ENCODE results near the gene THADA.

The THADA gene

DNA sequence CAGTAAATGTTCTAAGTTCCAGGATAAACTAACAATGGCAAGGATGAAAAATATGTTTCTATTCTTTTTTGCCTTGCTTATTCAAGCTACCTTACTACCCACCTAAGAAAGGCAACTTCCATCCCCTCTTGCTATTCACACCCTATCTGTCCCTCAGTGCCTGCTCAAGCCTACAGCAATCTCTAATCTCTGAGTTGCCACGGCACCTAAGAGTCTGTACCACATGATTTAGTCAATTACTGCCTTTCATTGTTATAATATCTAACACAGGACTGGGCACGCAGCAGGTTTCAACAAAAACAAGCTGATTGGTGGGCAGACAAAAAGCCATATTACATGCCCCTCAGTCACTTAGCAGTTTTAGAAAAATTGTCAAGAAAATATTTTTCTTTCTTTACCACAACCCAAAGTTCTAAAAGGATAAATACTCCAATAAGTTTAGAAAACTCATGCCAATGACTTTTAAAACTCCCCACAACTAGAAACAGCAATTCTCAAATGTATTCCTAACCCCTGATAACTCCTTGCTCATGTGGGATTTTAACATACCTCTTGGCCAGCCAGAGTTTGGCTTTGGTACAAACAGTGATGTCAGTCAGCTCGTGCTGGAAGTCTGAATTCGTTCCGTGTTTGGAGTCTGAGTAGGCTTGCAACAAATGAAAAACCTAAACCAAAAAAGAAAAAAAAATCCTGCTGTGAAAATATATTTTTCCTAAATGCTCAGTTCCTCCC, 252.1 kb downstream of the THADA start:
- DNase-seq = peak; percentile 34 to 60

DNA sequence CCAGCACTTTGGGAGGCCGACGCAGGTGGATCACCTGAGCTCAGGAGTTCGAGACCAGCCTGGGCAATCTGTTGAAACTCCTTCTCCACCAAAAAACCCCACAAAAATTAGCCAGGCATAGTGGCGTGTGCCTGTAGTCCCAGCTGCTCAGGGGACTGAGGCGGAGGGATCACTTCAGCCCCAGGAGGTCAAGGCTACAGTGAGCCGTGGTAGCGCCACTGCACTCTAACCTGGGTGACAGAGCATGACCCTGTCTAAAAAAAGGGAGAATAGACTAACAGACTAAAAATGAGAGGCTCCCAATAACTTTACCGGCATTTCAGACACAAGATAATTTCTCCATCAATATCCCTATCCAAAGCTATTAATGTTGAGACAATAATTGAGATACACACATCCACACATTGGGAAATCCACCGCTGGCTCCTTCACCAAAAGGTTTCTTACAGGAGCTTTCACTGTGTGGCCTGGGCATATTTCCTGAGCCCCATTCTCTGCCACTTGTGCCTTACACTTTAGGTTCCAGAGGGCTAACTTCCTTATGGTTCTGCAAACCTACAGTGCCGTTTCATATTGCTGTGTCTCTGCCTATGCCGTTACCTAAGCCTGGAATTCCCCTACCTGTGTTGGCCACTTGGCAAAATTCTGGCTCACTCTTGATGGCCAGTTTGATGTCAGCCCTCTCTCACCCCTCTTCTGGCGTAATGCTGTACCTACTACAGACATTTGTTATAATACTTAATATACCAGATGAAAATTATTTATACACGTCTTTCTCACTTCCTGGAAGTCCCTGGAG, 253.7 kb downstream of the THADA start:
- DNase-seq = no peak

DNA sequence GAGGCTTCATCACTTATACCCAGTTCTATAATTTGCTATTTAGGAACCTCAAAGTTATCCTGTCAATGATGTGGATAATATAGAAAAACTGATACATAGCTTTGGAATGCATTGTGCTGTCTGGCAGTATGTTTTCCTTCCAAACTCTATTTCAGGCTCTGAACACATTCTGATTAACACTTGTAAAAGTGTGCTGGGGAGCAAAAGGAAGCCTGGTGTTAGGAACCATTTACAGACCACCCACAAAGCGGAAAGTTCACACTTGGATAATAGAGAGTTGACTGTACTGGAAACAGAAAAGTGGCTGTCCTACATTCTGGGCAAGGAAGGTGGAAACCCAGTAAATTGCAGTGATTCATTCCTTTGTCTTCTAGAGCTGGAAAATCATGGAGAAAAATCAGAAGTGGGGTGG, 254.9 kb downstream of the THADA start:
- no peak for DNase-seq

DNA sequence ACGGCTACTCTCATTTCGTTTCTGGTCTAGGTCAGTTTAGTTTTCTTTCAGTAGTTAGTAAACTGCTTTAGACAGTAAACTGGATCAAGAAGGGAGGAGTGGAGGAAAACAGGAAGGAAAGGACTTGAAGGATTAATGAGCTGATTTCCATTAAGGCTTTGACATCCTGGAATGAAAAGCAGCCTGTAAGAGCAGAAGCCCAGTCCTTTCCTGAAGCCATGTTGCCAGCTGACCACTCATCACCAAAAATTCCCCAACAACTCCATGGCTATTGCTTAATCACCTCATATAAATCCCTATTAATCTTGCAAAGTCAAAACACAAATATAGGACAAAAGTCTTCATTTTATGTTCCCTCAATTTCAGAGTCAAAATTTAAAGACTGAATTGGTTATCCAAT, 255.8 kb downstream of the THADA start:
- no peak for DNase-seq

DNA sequence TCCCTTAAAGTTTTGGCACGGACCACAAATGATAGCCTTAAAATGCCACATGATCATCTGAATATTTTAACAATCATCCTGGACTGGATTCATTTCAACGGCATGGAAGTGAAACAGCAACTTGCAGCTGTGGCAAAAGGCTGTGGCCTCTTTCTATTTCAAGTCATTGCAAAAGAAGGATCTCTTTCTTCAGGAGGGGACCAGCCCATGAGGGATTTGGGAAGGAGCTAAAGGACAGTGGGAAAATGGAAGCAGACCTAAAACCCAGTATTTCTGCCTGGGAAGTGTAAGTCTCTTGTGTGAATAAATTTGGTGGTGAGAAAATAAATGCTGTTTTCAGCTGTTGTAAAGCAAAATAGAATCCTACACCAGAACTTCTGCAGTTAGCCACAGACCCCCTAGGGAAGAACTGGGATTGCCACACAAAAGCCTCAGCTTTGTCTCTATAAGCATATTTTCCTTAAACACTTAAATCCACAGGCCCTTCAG, 262.1 kb downstream of the THADA start:
- DNase-seq = no peak

DNA sequence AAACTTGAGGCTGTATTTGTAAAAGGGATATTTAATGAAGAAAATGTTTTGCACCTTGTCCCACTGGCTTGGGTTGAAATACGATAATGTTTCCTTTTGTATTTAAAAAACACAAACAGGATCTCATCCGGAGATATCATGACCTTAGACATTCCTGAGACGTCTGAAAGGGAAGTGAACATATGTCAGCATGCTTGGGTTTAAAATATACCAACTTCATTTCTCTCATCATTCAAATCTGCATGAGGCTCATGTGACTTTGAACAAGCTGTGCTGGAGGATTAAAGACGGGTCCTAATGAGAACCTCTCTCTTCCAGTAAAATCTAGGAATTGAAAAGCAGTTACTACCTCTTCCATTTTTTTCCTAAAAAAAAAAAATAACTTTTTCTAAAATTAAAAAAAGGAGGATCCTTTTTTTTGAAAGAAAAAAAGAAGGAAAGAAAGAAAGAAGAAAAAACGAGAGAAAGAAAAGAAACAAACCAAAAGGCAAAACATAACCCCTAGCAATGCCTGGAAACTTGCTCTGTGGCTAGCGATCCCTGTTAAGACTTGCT, 262.7 kb downstream of the THADA start:
- no peak for DNase-seq

DNA sequence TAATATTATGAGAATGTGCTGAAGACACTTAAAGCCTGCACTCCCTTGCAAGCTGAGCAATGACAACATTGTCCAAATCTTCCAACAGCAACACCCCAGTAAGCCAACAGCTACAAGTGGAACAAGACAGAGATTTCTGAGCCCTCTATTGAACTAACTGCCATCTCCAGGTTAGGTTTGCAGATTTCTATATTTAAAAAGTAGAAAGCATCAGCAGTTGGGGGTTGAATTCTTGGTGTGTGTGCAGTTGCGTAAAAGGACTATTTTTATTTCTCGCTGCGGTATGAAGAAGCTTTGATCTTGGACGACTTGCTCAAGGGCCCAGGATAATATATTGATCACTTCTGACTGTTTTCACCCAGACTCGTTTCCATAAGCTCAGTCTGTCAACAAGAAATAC, 263.2 kb downstream of the THADA start:
- no peak for DNase-seq

DNA sequence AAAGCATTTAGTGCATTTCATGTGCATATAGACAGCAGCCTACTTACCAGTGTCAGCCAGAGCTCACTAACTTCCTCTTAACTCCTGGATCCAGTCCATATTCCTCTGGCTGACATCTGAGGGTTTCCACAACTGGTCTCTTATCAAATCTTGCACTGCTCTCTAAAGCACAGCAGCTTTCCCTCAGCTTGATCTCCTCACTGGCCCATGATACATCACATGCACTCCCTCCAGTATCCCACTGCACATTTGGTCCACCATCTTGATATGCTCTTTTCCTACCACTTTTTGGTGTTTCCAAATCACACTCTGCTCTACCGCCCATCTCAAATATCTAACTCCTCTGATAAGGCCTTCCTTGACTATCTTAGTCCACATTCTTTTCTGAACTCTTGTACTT, 264.4 kb downstream of the THADA start:
- no peak for DNase-seq

DNA sequence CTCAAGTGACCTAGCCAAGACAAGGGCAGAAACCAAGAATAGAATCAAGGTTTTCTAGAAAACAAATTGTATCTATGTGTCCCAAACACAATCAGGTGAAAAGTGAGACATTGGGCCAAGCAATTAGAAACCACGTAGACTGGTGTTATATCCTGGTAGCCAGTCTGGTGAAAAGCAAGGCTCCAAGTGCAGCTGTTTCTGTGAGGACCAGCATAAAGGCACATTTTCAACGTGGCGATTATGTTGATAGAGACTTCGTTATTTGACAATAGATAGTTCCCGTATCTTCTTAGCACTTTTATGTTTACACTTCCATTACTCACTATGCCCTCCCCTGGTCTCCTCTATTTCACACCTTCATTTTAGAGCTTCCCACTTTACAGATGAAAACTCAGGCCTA, 266.2 kb downstream of the THADA start:
- DNase-seq = no peak

DNA sequence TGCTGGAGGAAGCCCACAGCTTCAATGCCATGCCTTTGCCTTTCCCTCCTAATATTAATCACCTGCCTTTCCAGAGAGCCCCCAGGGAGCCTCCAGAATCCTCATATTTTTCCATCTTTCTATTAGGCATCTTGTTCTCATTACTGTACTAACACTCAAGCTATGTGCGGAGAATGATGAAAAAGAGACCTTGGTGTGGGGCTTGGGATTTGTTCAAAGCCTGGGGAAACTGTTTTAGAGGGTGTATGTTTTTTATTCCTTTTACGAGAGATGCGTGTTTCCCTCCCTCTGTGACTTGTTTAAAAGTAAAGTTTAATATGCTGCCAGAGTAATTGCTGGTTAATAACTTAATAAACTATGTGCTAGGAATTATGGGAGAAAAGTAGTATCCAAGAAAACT, 267.0 kb downstream of the THADA start:
- DNase-seq = no peak

DNA sequence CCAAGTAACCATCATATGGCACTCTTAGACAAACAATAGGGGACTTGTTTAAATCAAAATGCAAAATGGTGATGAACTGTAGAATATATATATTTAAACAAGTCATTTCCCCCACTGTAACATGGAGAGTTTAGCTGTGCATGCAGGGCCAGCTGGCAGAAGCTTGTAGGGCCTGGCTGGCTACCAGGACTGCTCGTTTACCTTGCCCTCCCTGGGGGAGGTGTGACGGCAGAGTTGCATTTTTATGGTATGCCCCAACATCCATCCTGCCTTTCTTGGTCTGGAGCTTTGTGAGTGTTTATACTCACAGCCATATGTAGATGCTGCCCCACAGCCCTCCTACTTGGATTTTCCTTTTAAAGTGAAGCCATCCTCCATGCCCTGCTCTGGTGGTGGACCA, 267.7 kb downstream of the THADA start:
- peak in 1 of 2 experiments; percentile 79 for DNase-seq

DNA sequence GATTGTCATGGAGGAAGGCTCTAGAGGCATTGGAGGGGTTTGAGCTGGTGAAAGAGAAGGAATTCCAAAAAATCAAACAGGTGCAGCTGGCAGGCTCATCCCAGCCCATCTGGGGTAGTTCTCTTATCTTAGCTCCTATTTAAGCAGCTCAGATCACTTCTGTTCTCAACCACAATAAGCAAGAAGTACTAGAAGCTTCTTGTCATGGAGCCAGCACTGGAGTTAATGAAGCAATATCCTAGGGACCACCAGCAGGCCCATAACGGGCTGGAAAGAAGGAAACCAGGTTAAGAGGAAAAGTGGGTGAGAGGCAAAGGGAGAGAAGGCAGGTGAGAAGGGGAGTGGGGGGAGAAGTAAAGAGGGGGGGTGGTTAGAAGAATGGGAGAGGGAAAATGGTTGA, 268.7 kb downstream of the THADA start:
- DNase-seq = peak in 1 of 2 experiments; percentile 41

DNA sequence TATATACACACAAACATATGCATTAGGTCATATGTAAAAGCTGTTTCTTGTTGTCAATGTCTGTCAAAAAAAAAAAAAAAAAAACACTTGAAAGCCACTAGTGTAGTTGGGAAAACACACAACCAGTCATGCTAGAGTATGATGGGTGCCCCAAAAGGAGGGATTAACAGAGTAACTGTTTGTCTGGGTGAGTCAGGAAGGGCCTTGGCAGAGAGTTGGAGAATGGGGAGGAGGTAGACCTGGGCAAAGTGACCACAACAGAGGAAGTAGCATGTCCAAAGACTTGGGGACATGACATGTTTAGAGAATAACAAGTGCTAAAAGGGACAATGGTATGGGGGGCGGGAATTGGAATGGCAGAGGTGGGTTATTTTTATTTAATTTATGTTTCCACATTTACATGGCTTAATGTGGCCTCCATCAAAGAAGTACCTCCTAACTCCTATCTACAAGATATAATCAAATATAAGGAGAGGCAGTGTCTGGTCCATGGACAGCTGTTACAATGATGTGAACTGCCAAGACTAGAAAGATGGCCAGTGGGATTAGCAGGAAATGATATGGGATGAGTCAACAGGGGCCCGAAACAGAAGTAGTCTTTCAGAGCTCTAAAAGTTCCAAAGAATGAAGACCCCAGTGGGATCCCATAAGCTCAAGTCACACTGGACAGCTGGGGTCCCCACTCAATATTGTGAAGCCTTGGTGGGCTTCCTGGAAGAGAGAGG, 269.6 kb downstream of the THADA start:
- no peak for DNase-seq

DNA sequence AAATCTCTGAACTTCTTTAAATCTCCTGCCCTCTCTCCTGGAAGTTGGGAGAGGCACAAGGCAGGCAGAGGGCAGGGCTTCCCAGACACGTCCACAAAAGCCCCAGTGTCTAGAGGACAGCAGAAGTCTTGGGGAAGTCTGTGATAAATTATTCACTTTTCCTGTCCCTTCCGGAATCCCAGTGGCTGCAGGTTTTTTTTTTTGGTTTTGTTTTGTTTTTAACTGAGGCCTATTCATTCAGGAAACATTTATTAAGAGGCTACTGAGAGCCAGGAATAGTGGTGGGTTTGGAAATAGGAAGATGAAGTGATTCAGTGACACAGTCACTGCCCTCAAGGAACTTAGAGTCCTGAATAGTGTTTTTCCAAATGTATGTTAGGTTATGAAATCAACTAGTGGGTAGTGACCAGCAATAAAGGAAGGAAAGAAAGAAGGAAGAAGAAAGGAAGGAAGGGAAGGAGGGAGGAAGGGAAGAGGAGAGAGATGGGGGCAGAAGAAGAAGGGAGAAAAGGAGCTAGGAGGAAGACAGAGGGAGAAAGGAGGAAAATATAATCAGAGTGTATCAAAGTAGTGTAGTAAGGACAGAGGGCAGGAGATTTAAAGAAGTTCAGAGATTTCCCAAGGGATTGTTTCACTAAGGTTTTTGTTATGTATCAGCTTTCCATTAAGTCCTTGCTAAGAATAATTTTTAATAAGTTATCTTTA, 270.6 kb downstream of the THADA start:
- no peak for DNase-seq

DNA sequence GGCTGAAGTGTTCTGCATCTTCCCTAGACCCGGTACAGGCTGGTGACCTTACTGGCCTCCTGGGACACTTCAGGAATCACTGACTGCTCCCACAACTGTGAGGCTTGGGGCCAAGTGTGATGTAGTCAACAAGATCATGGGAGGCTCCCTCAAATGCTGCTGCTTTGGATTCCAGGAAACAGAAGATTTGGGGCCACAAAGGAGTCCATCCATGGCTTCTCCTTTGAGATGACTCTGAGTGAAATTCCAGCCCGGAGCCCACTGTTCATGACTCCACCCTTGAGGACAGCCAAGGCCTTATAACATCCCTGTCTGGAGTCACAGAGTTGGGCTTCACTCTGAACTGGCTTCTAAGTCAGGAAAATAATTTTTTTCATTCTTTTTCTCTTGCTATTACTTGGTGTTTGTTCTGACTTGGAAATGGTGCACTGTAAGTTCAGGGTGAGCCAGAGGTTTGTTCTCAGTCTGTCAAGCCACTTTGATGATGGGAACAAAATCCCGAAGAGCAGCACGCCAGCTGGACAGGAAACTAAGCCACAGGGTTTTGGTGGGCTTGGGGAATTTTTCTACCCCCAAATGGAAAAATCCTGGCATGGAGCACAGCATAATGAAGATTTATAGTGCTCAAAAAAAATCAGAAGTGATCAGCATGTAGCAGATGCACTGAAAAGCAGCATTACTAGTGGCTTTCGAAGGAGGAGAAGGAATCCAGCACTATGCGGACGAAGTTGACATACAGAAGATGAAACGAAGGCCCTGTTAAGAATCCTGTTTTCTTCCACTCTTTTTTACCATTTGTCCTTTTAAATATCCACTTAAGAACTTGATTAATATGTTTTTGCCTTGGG, 271.4 kb downstream of the THADA start:
- peak in 1 of 2 experiments; percentile 55 for DNase-seq

DNA sequence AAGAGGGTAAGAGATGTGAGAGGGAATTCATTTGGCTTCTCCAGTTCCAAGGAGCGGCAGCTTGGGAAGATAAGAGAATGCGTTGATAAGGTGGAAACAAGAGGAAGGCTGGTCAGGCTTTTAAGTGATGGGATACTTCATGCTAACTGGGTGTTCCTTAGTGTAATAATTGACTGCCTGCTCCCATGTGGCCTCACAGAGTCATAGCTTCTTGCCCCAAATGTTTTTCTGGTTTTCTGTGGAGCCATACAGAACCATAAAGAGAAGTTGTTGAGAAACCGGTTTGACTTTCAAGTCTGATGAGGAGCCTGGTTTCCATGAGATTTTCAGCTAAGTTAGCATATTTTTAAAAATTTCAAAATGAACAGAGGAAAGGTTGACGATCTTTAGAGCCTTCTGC, 272.0 kb downstream of the THADA start:
- DNase-seq = no peak

DNA sequence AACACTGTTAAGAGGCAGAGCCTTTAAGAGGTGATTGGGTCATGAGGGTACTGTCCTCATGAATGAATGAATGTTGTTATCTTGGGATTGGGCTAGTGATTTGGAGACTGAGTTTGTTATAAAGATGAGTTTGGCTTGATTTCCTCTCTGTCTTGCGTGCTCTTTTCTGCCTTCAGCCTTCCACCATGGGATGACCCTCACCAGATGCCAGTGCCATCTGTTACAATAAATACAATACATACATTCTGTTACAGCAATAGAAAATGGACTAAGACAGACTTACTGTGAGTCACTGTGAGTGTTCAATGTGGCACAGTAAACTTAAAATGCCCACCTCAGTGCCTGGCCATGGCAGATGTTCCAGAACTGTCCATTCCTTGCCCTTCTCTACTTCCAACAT, 274.4 kb downstream of the THADA start:
- DNase-seq = peak in 1 of 2 experiments; percentile 73

DNA sequence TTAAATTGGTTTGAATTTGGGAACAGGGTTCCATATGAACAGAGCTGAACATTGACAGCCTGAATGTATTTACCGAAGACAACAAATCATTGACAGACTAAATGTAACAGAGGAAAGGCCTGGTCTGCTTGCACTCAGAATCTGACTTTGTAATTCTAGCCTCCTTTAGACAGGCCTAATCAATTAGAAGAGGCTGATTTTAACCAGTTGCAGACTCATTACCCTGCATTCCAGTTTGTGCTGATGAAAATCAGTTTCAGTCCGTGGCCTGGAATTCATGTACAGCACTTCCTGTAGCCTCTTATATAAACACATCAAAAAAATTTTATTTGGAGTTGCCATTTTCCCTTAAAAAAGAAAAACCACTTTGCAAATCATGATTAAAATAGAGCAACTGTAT, 276.3 kb downstream of the THADA start:
- no peak for DNase-seq

DNA sequence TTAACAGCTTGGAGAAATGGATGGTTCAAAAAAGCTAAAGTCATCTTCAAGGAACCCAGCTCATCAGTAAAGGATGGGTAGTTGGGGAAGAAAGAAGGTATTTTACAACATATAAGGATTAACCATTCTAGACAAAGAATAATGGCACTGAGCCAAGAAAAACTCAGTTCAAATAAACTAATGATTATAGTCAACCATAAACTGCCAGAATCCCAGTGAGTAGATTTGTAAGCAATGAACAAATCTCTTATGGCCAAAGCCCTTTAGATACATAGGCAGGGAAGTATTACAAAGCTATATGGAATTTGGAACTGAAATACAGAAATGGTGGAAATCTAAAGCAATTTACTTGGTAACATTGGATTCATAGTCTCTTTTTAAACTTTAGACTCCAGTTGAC, 277.0 kb downstream of the THADA start:
- peak in 1 of 2 experiments; percentile 21 for DNase-seq

DNA sequence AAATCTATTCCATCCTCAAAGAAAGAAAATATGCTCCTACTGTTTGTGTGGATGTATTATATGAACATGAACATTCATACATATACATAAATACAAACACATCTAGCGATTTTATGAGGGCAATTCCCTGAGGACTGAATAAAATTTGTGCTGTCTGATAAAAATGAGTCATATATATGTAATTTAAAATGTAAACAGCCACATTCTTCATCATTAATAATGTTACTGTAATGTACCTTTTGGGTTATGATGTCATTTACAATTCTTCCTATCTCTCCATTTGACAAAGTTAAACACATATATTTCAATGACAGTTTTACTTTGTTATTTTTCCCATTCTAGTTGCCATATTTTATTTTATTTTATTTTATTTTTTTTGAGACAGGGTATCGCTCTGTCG, 278.2 kb downstream of the THADA start:
- no peak for DNase-seq

DNA sequence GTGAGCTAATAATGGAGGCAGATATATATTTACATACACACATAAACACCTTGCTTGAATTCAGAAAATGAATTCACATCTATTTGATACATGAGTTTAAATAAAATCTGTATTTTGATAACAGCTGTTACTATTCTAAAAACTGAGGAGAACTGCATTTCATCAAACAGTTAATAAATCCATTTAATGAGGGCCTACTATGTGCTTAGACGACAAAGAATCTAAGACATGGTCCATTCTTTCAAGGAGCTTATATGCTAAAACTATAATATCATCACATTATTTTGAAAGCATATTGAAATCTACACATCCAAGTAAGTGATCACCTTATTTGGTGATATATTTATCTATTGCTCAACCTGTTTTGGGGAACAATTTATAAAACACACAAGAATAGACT, 278.6 kb downstream of the THADA start:
- no peak for DNase-seq

DNA sequence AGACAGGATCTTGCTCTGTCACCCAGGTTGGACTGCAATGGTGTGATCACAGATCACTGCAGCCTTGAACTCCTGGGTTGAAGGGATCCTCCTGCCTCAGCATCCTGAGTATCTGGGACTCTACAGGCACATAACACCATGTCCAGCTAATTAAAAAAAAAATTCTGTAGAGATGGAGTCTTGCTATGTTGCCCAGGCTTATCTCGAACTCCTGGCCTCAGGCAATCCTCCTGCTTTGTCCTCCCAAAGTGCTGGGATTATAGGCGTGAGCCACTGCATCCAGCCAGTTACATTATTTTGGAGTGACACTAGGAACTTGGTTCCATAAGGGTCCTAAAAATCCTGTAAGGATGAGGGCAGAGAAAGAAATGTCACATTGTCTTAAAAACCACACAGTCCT, 280.4 kb downstream of the THADA start:
- no peak for DNase-seq

Data from NCI-H446 (cell line).